Endothelial cell of umbilical vein (primary cell): ENCODE measurements around the gene ISL2. TPM values are rescaled to one million over a fixed set of nuclear protein-coding genes. Genes with fewer than 3 reads are reported as not detected.

ENCODE experiments used
- BruUV-seq: library from RNA; stranded (reverse); fragments of 400-500 nt; replicated peaks from 2 replicates; lab custom pipeline; 2021; lab: Mats Ljungman, UMichigan
- CTCF ChIA-PET: fragments of 300-600, 350-600 bp; sonication (Branson Sonifier 250); formaldehyde crosslinking; loops from one replicate; lab custom pipeline; 2021; ENCODE audit warnings: antibody characterized with exemption, inconsistent platforms; lab: Charles Lee
- POLR2A ChIA-PET: fragments of 300-600, 350-600 bp; sonication (Branson Sonifier 250); formaldehyde crosslinking; loops from one replicate; lab custom pipeline; 2021; ENCODE audit warnings: antibody characterized with exemption, inconsistent platforms; lab: Charles Lee
- DNase-seq: peaks from one replicate; pipeline ENCODE4 v3.0.0-alpha.2; 2011; ENCODE audit warnings: low read depth, low spot score
- FAIRE-seq: peaks from 2 replicates; lab custom pipeline; 2011; peaks lifted over from hg19 to GRCh38; lab: Jason Lieb, UNC
- H2AFZ ChIP-seq: 2 replicates; pipeline ENCODE4 v1.6.0; 2012; ENCODE audit warnings: low read depth, low read length, control low read depth, inconsistent platforms
- H3K27ac ChIP-seq: 2 replicates; pipeline ENCODE4 v1.5.1; 2011; ENCODE audit warnings: low read depth, mild to moderate bottlenecking, control low read depth, low read length, moderate library complexity; ENCODE audit not compliant: insufficient read depth
- H3K27me3 ChIP-seq, 2 experiments: 2 replicates each; pipeline versions ENCODE4 v1.6.0 to v1.6.1; 2011; ENCODE audit warnings: low read length in 2 of 2, mixed read lengths in 1 of 2; ENCODE audit not compliant: control insufficient read depth in 2 of 2, insufficient read depth in 2 of 2
- H3K36me3 ChIP-seq, 2 experiments: 2 replicates in 1 of 2; 3 replicates in 1 of 2; pipeline ENCODE4 v1.5.1; 2011; ENCODE audit warnings: low read length in 2 of 2, mild to moderate bottlenecking in 1 of 2, moderate library complexity in 1 of 2; ENCODE audit not compliant: control insufficient read depth in 2 of 2, insufficient read depth in 2 of 2; ENCODE audit errors: extremely low read depth in 1 of 2
- H3K4me1 ChIP-seq: 3 replicates; pipeline ENCODE4 v1.5.1; 2011; ENCODE audit warnings: mild to moderate bottlenecking, low read length; ENCODE audit not compliant: control insufficient read depth, insufficient read depth; ENCODE audit errors: extremely low read depth
- H3K4me2 ChIP-seq: 2 replicates; pipeline ENCODE4 v1.6.1; 2011; ENCODE audit warnings: low read length, control low read depth, mixed read lengths; ENCODE audit not compliant: insufficient read depth
- H3K4me3 ChIP-seq, 3 experiments: fragments of 200-600 bp in 1 of 3; sonication (generic), shearing (Covaris generic) in 1 of 3; replicated peaks in 1 of 3; 2 replicates each; pipeline ENCODE4 v1.5.1; 2011 to 2016; ENCODE audit warnings: control low read depth in 3 of 3, low read length in 3 of 3, mild to moderate bottlenecking in 2 of 3, inconsistent platforms in 1 of 3, low read depth in 1 of 3, moderate library complexity in 1 of 3; ENCODE audit not compliant: insufficient read depth in 1 of 3
- H3K79me2 ChIP-seq: 2 replicates; pipeline ENCODE4 v1.6.0; 2012; ENCODE audit warnings: low read length, inconsistent platforms; ENCODE audit not compliant: control insufficient read depth, insufficient read depth
- H3K9ac ChIP-seq: replicated peaks from 2 replicates; pipeline ENCODE3; 2011; ENCODE audit warnings: low read length, control low read depth; ENCODE audit not compliant: insufficient read depth; ENCODE audit errors: extremely low read depth
- H3K9me1 ChIP-seq: replicated peaks from 3 replicates; pipeline ENCODE4 v1.6.0; 2011; ENCODE audit warnings: mild to moderate bottlenecking, low read length; ENCODE audit not compliant: control insufficient read depth, insufficient read depth; ENCODE audit errors: extremely low read depth
- H3K9me3 ChIP-seq: replicated peaks from 2 replicates; pipeline ENCODE4 v1.5.1; 2012; ENCODE audit warnings: low read length, inconsistent platforms; ENCODE audit not compliant: control insufficient read depth, insufficient read depth
- H4K20me1 ChIP-seq: replicated peaks from 2 replicates; pipeline ENCODE3; 2011; ENCODE audit warnings: mild to moderate bottlenecking, low read length; ENCODE audit not compliant: control insufficient read depth, insufficient read depth; ENCODE audit errors: extremely low read depth
- EZH2 ChIP-seq: IDR thresholded peaks from 2 replicates; pipeline ENCODE4 v1.6.1; 2012; ENCODE audit warnings: borderline replicate concordance, low read depth, mild to moderate bottlenecking, moderate library complexity, low read length, inconsistent platforms; ENCODE audit not compliant: severe bottlenecking
- FOS ChIP-seq: IDR thresholded peaks from 2 replicates; pipeline ENCODE4 v1.6.1; 2011; ENCODE audit warnings: mild to moderate bottlenecking, low read length, moderate library complexity, borderline replicate concordance; ENCODE audit not compliant: insufficient read depth
- GATA2 ChIP-seq: IDR thresholded peaks from 2 replicates; pipeline ENCODE4 v1.7.0; 2011; ENCODE audit warnings: low read depth, mild to moderate bottlenecking, moderate library complexity, mixed read lengths, low read length; ENCODE audit not compliant: insufficient read length, insufficient read depth
- JUN ChIP-seq: IDR thresholded peaks from 2 replicates; pipeline ENCODE4 v1.6.1; 2011; ENCODE audit warnings: borderline replicate concordance, low read depth; ENCODE audit not compliant: insufficient read length, insufficient read depth
- MYC ChIP-seq: IDR thresholded peaks from one replicate; pipeline ENCODE4 v1.6.1; 2011; ENCODE audit warnings: mild to moderate bottlenecking, low read depth, low read length
- POLR2A ChIP-seq: IDR thresholded peaks from 2 replicates; pipeline ENCODE4 v1.6.1; 2012; ENCODE audit warnings: low read depth, mild to moderate bottlenecking, control low read depth, low read length
- POLR2AphosphoS5 ChIP-seq: IDR thresholded peaks from 2 replicates; pipeline ENCODE4 v1.6.1; 2012; ENCODE audit warnings: low read depth, mild to moderate bottlenecking, control low read depth, low read length, moderate library complexity; ENCODE audit not compliant: insufficient read depth
- dilution Hi-C: fragments of 300-500 bp; cut with MboI; formaldehyde crosslinking; loops from one replicate; pipeline ENCODE4 v1.15.0; 2019; ENCODE audit warnings: low sequenced_read_pairs; ENCODE audit not compliant: extremely low pct_ligation_motif_present
- intact Hi-C: fragments of 100-400 bp; cut with micrococcal nuclease; formaldehyde crosslinking; loops from one replicate; pipeline ENCODE4 v1.10.0; 2022
- polyA plus RNA-seq, 4 experiments: library from polyadenylated mRNA; depleted of rRNA in 3 of 4; stranded (reverse) in 3 of 4; unstranded in 1 of 4; fragments of >200 nt; gene quantifications; 2 replicates each; pipeline versions ENCODE4 v1.2.1 to v1.2.3, GENCODE V29; 2011 to 2012; ENCODE audit warnings: missing spikeins in 1 of 4
- total RNA-seq: library from RNA; stranded (reverse); gene quantifications from 2 replicates; pipeline ENCODE4 v1.2.3, GENCODE V29; 2021
- TF ChIP-seq, protein P1 (sequence below), 2 donors: IDR thresholded peaks; 1 replicate in 1 of 2; 2 replicates in 1 of 2; pipeline ENCODE4 v1.5.1; 2011; ENCODE audit warnings: low read length in 2 of 2, mild to moderate bottlenecking in 2 of 2, moderate library complexity in 2 of 2, control low read depth in 1 of 2, inconsistent platforms in 1 of 2, low read depth in 1 of 2; ENCODE audit not compliant: insufficient read depth in 1 of 2; ENCODE audit errors: extremely low read depth in 1 of 2
- TF ChIP-seq, protein P2 (sequence below): IDR thresholded peaks from 2 replicates; pipeline ENCODE4 v1.6.1; 2011; ENCODE audit not compliant: insufficient read depth, insufficient read length

The ISL2 gene
- total and polyA plus RNA-seq, 2 donors (not counting 3 experiments of a cell fraction or from before 2014, with no cell fraction given): 0.10 TPM; not detected in 1

GRCh38 chr15:76324066-76324465 lies 12.5 kb upstream of the ISL2 start:
- Histone ChIP-seq H3K27ac (no peak overlapping the region), H3K9me3 (no peaks in the 10 kb centered on the region), H3K4me2 (no peak overlapping the region), H2AFZ (no peak overlapping the region), H3K79me2 (no peaks in the 10 kb centered on the region), H3K4me1 (no peaks in the 10 kb centered on the region), H3K9me1 (no peaks in the 10 kb centered on the region), H4K20me1 (no peaks in the 10 kb centered on the region), H3K36me3 (no peaks in the 10 kb centered on the region), H3K9ac (no peak overlapping the region), H3K27me3 (peaks cover 21 to 41% of the 10 kb centered on the region in 2 experiments), H3K4me3 (no peak overlapping the region)
- FAIRE-seq: no peak
- CTCF ChIA-PET: no interaction called here
- BruUV-seq: no TSS peak
- dilution Hi-C loops: no loop called here
- no peak for TF ChIP-seq POLR2AphosphoS5
- TF ChIP-seq, protein P1, sequence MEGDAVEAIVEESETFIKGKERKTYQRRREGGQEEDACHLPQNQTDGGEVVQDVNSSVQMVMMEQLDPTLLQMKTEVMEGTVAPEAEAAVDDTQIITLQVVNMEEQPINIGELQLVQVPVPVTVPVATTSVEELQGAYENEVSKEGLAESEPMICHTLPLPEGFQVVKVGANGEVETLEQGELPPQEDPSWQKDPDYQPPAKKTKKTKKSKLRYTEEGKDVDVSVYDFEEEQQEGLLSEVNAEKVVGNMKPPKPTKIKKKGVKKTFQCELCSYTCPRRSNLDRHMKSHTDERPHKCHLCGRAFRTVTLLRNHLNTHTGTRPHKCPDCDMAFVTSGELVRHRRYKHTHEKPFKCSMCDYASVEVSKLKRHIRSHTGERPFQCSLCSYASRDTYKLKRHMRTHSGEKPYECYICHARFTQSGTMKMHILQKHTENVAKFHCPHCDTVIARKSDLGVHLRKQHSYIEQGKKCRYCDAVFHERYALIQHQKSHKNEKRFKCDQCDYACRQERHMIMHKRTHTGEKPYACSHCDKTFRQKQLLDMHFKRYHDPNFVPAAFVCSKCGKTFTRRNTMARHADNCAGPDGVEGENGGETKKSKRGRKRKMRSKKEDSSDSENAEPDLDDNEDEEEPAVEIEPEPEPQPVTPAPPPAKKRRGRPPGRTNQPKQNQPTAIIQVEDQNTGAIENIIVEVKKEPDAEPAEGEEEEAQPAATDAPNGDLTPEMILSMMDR (IDR thresholded peaks at IDR 0.05; ENCODE audit: extremely low read depth in 1 of 2, insufficient read depth in 1 of 2, low read depth in 1 of 2, low read length in 2 of 2): no peak
- TF ChIP-seq, protein P2, sequence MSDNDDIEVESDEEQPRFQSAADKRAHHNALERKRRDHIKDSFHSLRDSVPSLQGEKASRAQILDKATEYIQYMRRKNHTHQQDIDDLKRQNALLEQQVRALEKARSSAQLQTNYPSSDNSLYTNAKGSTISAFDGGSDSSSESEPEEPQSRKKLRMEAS: no peak
- TF ChIP-seq POLR2A: no peak
- TF ChIP-seq FOS: no peak
- no peak for TF ChIP-seq GATA2
- TF ChIP-seq MYC: no peak
- TF ChIP-seq JUN: no peak
- no peak for TF ChIP-seq EZH2
- POLR2A ChIA-PET: no interaction called here
- intact Hi-C loops: no loop called here
- DNase-seq: no peak
